ENCODE results near the gene SDSL. TPM values are rescaled to one million over a fixed set of nuclear protein-coding genes. Genes with fewer than 3 reads are reported as not detected.

Gene SDSL
- total RNA-seq, 2 experiments from 2014 or later, result 0.47 to 0.50 TPM

DNA sequence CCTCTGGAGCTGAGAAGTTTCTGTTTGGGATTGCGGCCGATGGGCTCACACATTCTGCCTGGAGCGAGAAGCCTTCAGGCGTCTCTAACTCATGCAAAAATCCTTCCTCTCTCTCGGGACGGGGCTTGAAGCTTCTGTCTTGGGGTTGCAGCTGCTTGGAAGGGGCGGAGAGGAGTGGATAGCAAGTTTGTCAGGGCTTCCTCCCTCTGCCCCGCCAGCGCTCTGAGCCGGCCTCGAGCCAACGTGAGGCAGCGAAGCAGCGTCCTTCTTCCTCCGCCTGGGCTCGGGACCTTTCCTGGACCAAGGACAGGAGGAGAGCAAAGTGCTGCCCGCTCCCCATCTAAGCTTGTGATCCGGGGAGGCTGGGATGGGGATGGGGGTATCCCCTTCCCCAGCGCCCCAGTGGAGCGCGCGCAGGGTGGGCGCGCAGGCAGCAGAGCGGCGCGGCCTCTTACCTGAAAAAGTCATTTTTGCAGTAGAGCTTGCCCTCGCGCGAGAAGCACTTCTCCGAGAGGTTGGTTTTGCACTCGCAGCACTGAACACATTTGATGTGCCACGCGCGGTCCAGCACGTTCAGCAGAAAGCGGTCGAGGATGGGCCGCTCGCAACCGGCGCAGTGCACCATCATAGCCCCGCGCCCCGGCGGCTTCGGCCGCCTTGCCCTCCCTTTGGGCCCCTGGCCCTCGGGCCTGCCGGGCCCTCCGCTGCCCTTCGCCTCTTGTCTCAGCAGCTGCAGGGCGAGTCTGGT is 48.9 kb downstream of the SDSL start:
- Mint-ChIP-seq H3K36me3 (ENCODE audit: low read depth) (no peaks in the 10 kb centered on the region), H3K4me1 (ENCODE audit: low read depth) (peaks cover 20% of the 10 kb centered on the region), H3K9me3 (no peaks in the 10 kb centered on the region), H3K27me3 (peaks cover 76% of the 10 kb centered on the region), H3K27ac (no peak overlapping the region), H3K4me3 (no peak overlapping the region)
- POLR2A ChIA-PET, result no interaction called here
- DNase-seq (no peak), ATAC-seq (ENCODE audit: poor library complexity) (no peak)
- Histone ChIP-seq H3K36me3 (ENCODE audit: insufficient read depth, low read length) (no peaks in the 10 kb centered on the region), H3K27me3 (ENCODE audit: control insufficient read depth in 1 of 2, insufficient read depth in 2 of 2, low read length in 2 of 2) (peaks cover 86 to 97% of the 10 kb centered on the region in 2 experiments), H3K9me3 (ENCODE audit: control insufficient read depth in 1 of 2, insufficient read depth in 1 of 2, low read length in 2 of 2) (peaks cover 0 to 51% of the 10 kb centered on the region in 2 experiments), H3K4me1 (ENCODE audit: insufficient read depth, low read length) (peaks cover 13% of the 10 kb centered on the region), H3K4me3 (ENCODE audit: low read length) (no peak overlapping the region), H3K27ac (ENCODE audit: low read depth in 1 of 2, low read length in 2 of 2) (no peak overlapping the region)
- CTCF ChIA-PET, result no interaction called here
- intact Hi-C loops (cut with DNase I, micrococcal nuclease), result no loop called here
- TF ChIP-seq, protein P1, sequence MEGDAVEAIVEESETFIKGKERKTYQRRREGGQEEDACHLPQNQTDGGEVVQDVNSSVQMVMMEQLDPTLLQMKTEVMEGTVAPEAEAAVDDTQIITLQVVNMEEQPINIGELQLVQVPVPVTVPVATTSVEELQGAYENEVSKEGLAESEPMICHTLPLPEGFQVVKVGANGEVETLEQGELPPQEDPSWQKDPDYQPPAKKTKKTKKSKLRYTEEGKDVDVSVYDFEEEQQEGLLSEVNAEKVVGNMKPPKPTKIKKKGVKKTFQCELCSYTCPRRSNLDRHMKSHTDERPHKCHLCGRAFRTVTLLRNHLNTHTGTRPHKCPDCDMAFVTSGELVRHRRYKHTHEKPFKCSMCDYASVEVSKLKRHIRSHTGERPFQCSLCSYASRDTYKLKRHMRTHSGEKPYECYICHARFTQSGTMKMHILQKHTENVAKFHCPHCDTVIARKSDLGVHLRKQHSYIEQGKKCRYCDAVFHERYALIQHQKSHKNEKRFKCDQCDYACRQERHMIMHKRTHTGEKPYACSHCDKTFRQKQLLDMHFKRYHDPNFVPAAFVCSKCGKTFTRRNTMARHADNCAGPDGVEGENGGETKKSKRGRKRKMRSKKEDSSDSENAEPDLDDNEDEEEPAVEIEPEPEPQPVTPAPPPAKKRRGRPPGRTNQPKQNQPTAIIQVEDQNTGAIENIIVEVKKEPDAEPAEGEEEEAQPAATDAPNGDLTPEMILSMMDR (IDR thresholded peaks at IDR 0.05), result no peak

GRCh38 chr12:113471619-113472171 is 49.5 kb downstream of the SDSL start, which contains the start of gene LHX5:
Gene LHX5, minus strand, starts transcription at chr12:113471871. Its CDS starts 373 bp downstream, at chr12:113471498.
- POLR2A ChIA-PET, result no interaction called here
- ATAC-seq (ENCODE audit: poor library complexity) (no peak), DNase-seq (no peak)
- H3K36me3 ChIP-seq (ENCODE audit: insufficient read depth, low read length), result no peaks in the 10 kb centered on the region
- H3K4me1 Mint-ChIP-seq (ENCODE audit: low read depth), result peaks cover 16% of the 10 kb centered on the region
- no peak within 1 kb of the TSS for H3K4me3 Mint-ChIP-seq
- peaks cover 0 to 51% of the 10 kb centered on the region in 2 experiments for H3K9me3 ChIP-seq (ENCODE audit: control insufficient read depth in 1 of 2, insufficient read depth in 1 of 2, low read length in 2 of 2)
- TF ChIP-seq, protein P1 (IDR thresholded peaks at IDR 0.05), result no peak
- H3K27ac ChIP-seq (ENCODE audit: low read depth in 1 of 2, low read length in 2 of 2), result no peak within 1 kb of the TSS
- no peaks in the 10 kb centered on the region for H3K36me3 Mint-ChIP-seq (ENCODE audit: low read depth)
- intact Hi-C loops (cut with DNase I, micrococcal nuclease), result no loop called here
- no peak within 1 kb of the TSS for H3K4me3 ChIP-seq (ENCODE audit: low read length)
- peaks cover 80 to 91% of the 10 kb centered on the region in 2 experiments for H3K27me3 ChIP-seq (ENCODE audit: control insufficient read depth in 1 of 2, insufficient read depth in 2 of 2, low read length in 2 of 2)
- H3K27ac Mint-ChIP-seq, result no peak within 1 kb of the TSS
- CTCF ChIA-PET, result no interaction called here
- H3K27me3 Mint-ChIP-seq, result peaks cover 71% of the 10 kb centered on the region
- no peaks in the 10 kb centered on the region for H3K9me3 Mint-ChIP-seq
- peaks cover 13% of the 10 kb centered on the region for H3K4me1 ChIP-seq (ENCODE audit: insufficient read depth, low read length)

GRCh38 chr12:113472191-113473121 is 50.3 kb downstream of the SDSL start:
- no peaks in the 10 kb centered on the region for H3K36me3 ChIP-seq (ENCODE audit: insufficient read depth, low read length)
- ChIA-PET POLR2A (no interaction called here), CTCF (no interaction called here)
- TF ChIP-seq, protein P1 (IDR thresholded peaks at IDR 0.05), result no peak
- intact Hi-C loops (cut with DNase I, micrococcal nuclease), result no loop called here
- H3K4me3 Mint-ChIP-seq, result no peak overlapping the region
- H3K27ac ChIP-seq (ENCODE audit: low read depth in 1 of 2, low read length in 2 of 2), result no peak overlapping the region
- ATAC-seq (ENCODE audit: poor library complexity), result no peak
- H3K4me1 ChIP-seq (ENCODE audit: insufficient read depth, low read length), result peaks cover 9% of the 10 kb centered on the region
- H3K9me3 Mint-ChIP-seq, result no peaks in the 10 kb centered on the region
- no peak for DNase-seq
- no peak overlapping the region for H3K4me3 ChIP-seq (ENCODE audit: low read length)
- H3K36me3 Mint-ChIP-seq (ENCODE audit: low read depth), result no peaks in the 10 kb centered on the region
- H3K27me3 Mint-ChIP-seq, result peaks cover 73% of the 10 kb centered on the region
- H3K9me3 ChIP-seq (ENCODE audit: control insufficient read depth in 1 of 2, insufficient read depth in 1 of 2, low read length in 2 of 2), result peaks cover 0 to 49% of the 10 kb centered on the region in 2 experiments
- peaks cover 12% of the 10 kb centered on the region for H3K4me1 Mint-ChIP-seq (ENCODE audit: low read depth)
- peaks cover 78 to 88% of the 10 kb centered on the region in 2 experiments for H3K27me3 ChIP-seq (ENCODE audit: control insufficient read depth in 1 of 2, insufficient read depth in 2 of 2, low read length in 2 of 2)
- H3K27ac Mint-ChIP-seq, result no peak overlapping the region
